ENCODE measurements around the gene ZNF93. TPM values are rescaled to one million over a fixed set of nuclear protein-coding genes. Genes with fewer than 3 reads are reported as not detected.
"Not testable (repeated sequence)": the region's sequence is repeated elsewhere in the genome, so short reads cannot be mapped to it uniquely, and the experiment has no call there.

The ZNF93 gene
- total RNA-seq, 1 donor, result 15.0 TPM

DNA sequence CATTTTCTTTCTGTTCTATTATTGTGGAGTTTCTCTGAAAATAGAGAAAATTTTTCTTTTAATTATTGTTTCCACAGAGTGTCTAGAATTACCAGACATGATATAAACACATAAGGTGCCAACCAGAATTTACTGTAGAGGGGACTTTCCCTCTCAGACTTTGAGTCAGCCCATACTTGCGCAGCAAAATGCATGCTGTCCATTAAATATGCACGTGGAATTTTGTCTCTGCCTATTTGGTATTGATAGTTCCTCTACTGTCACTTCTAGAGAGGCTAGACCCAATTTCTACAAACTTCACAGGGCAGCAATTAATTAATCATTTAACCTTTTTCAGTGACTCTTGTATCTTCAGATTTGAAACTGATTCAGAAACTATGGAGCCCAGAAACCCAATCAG, 8.9 kb downstream of the ZNF93 start:
- no peak overlapping the region for H3K4me3 ChIP-seq (ENCODE audit: low read length)
- H3K9me3 ChIP-seq (ENCODE audit: low read depth, low read length), result peaks cover 13% of the 10 kb centered on the region
- no peaks in the 10 kb centered on the region for H3K4me1 ChIP-seq (ENCODE audit: insufficient read depth, low read length)
- no peaks in the 10 kb centered on the region for H3K27me3 ChIP-seq (ENCODE audit: insufficient read depth, low read length)

DNA sequence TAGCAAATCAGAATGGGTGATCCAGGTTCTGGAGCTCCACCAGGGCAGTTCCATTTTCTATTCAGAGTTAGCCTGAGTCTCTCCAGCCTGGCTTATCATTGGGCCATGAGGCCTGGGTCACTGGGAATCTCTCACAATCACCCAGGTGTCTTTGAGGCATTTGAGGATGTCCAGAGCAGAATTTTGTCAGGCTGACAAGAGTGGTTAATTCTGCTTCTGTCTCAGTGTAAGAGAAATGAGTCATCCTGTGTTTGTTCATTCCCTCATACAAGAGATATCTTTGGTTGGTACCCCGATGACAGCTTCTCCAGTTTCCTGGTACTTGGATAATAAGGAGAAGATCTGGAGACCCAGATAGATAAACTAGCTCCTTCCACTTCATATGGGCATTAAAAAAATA, 10.4 kb downstream of the ZNF93 start:
- Histone ChIP-seq H3K4me1 (ENCODE audit: insufficient read depth, low read length) (no peaks in the 10 kb centered on the region), H3K4me3 (ENCODE audit: low read length) (no peak overlapping the region), H3K27me3 (ENCODE audit: insufficient read depth, low read length) (no peaks in the 10 kb centered on the region), H3K9me3 (ENCODE audit: low read depth, low read length) (peaks cover 11% of the 10 kb centered on the region)

DNA sequence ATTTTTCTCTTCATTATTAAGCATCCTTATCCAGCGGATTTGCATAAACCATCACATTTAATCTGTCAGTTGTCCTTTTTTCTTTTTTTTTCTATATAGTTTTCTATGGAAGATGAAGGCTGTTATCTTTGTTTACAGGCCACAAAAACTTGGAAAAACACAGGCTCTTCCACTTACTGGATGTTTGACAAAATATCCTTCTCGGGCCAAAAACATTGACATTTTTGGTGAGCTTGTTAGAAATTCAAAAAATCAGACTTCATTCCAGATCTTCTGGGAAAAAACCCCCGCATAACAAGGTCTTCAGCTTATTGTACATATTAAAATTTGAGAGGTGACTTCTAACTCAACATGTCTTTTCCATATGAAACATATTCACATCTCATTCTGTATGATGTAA, 13.8 kb downstream of the ZNF93 start:
- H3K4me1 ChIP-seq (ENCODE audit: insufficient read depth, low read length), result no peaks in the 10 kb centered on the region
- no peak overlapping the region for H3K4me3 ChIP-seq (ENCODE audit: low read length)
- H3K9me3 ChIP-seq (ENCODE audit: low read depth, low read length), result peaks cover 3% of the 10 kb centered on the region
- H3K27me3 ChIP-seq (ENCODE audit: insufficient read depth, low read length), result no peaks in the 10 kb centered on the region

DNA sequence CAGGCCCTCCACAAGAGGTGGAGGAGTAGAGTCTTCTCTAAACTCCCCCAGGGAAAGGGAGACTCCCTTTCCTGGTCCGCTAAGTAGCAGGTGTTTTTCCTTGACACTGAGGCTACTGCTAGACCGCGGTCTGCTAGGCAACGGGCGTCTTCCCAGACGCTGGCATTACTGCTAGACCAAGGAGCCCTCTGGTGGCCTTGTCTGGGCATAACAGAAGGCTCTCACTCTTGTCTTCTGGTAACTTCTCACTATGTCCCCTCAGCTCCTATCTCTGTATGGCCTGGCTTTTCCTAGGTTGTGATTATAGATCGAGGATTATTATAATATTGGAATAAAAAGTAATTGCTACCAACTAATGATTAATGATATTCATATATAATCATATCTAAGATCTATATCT, 29.7 kb downstream of the ZNF93 start:
- H3K9me3 ChIP-seq (ENCODE audit: low read depth, low read length), result peaks cover 67% of the 10 kb centered on the region
- not testable (repeated sequence) for H3K4me3 ChIP-seq (ENCODE audit: low read length); H3K27me3 ChIP-seq (ENCODE audit: insufficient read depth, low read length); H3K4me1 ChIP-seq (ENCODE audit: insufficient read depth, low read length)

DNA sequence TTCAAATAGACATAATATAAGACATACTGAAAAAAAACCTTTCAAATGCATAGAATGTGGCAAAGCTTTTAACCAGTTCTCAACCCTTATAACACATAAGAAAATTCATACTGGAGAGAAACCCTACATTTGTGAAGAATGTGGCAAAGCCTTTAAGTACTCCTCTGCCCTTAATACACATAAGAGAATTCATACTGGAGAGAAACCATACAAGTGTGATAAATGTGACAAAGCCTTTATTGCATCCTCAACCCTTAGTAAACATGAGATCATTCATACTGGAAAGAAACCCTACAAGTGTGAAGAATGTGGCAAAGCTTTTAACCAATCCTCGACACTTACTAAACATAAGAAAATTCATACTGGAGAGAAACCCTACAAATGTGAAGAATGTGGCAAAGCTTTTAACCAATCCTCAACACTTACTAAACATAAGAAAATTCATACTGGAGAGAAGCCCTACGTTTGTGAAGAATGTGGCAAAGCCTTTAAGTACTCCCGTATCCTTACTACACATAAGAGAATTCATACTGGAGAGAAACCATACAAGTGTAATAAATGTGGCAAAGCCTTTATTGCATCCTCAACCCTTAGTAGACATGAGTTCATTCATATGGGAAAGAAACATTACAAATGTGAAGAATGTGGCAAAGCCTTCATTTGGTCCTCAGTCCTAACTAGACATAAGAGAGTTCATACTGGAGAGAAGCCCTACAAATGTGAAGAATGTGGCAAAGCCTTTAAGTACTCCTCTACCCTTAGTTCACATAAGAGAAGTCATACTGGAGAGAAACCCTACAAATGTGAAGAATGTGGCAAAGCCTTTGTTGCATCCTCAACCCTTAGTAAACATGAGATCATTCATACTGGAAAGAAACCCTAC, 32.9 kb downstream of the ZNF93 start:
- not testable (repeated sequence) for H3K27me3 ChIP-seq (ENCODE audit: insufficient read depth, low read length); H3K4me1 ChIP-seq (ENCODE audit: insufficient read depth, low read length); H3K4me3 ChIP-seq (ENCODE audit: low read length)
- H3K9me3 ChIP-seq (ENCODE audit: low read depth, low read length), result peaks cover 79% of the 10 kb centered on the region

DNA sequence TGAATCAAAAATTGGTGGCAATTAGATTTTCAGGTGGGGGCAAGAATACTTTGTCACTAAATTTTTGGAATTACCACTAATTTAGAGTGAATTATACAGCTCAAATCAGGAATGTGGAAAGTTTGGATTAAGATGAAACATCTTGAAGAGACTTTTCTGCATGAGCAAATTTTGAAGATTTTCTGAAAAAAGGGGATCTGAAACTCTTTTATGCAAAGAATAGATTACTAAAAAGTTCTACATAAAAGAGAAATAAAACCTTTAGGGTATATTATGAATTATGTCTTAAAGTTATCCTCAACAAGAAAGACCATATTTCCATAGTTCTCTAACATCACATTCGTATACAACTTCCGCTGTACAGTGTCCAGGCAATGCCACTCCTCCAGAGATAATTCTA, 36.7 kb downstream of the ZNF93 start:
- Histone ChIP-seq H3K9me3 (ENCODE audit: low read depth, low read length) (peaks cover 79% of the 10 kb centered on the region), H3K4me1 (ENCODE audit: insufficient read depth, low read length) (no peaks in the 10 kb centered on the region), H3K27me3 (ENCODE audit: insufficient read depth, low read length) (no peaks in the 10 kb centered on the region), H3K4me3 (ENCODE audit: low read length) (no peak overlapping the region)

DNA sequence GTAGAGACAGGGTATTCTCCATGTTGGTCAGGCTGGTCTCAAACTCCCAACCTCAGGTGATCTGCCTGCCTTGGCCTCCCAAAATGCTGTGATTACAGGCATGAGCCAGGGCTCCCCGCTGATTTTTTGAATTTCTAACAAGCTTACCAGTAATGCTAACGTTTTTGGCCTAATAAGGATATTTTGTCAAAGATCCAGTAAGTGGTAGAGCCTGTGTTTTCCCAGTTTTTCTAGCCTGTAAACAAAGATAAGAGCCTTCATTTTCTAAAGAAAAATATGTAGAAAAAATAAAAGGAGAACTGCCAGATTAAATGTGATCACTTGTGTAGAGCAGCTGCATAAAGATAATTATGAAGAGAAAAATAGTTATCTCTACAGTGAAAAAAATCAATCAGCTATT, 37.7 kb downstream of the ZNF93 start:
- Histone ChIP-seq H3K4me3 (ENCODE audit: low read length) (no peak overlapping the region), H3K9me3 (ENCODE audit: low read depth, low read length) (peaks cover 68% of the 10 kb centered on the region), H3K4me1 (ENCODE audit: insufficient read depth, low read length) (no peaks in the 10 kb centered on the region), H3K27me3 (ENCODE audit: insufficient read depth, low read length) (no peaks in the 10 kb centered on the region)

DNA sequence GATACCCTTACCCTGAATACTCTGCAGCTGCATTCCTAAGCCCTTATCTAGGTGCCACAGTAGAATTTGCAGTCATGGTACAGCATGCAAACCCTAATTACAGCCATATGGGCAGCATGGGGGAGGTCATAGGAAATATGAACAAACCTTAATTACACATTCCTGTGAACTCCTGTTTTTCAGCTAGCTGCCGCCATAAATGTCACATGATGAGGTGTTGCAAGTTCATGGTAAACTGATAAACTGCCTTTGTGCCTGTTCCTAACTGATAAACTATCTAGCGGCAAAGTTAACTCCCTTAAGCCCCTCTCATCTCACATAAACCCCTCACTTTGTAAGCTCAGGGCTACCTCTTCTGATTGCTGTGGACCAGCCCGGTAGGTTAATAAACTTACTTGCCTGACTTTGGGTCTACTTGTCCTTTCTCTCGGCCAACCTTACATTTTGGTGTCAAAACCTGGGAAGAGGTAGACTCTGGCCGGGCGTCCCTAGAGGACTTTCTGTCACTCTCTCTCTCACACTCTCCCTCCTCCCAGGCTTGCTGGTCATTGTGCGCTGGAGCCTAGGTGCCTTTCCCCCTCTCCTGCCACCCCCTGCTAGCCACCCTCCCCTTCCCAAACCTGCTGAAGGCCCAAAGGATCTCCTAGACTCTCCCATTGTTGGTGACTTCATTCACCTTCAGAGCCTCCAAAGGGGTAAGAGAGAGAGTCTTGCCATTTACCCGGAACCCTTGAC, 43.3 kb downstream of the ZNF93 start:
- Histone ChIP-seq H3K4me1 (ENCODE audit: insufficient read depth, low read length) (no peaks in the 10 kb centered on the region), H3K9me3 (ENCODE audit: low read depth, low read length) (peaks cover 13% of the 10 kb centered on the region), H3K27me3 (ENCODE audit: insufficient read depth, low read length) (no peaks in the 10 kb centered on the region), H3K4me3 (ENCODE audit: low read length) (no peak overlapping the region)

DNA sequence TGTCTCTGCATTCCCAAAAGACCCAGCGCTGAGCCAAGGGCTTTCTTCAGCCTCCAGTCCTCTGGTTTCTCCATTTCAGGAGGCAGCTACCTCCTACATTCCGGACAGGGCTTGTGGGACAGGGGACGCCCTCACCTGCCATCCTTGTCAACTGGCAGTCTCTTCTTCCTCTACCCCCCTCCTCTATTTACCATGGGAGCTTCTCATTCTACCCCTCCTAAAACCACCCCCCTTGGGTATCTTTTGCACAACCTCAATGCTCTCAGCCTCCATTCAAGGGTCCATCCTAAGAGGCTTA, 43.8 kb downstream of the ZNF93 start:
- Histone ChIP-seq H3K4me3 (ENCODE audit: low read length) (no peak overlapping the region), H3K27me3 (ENCODE audit: insufficient read depth, low read length) (no peaks in the 10 kb centered on the region), H3K9me3 (ENCODE audit: low read depth, low read length) (peaks cover 8% of the 10 kb centered on the region), H3K4me1 (ENCODE audit: insufficient read depth, low read length) (no peaks in the 10 kb centered on the region)

DNA sequence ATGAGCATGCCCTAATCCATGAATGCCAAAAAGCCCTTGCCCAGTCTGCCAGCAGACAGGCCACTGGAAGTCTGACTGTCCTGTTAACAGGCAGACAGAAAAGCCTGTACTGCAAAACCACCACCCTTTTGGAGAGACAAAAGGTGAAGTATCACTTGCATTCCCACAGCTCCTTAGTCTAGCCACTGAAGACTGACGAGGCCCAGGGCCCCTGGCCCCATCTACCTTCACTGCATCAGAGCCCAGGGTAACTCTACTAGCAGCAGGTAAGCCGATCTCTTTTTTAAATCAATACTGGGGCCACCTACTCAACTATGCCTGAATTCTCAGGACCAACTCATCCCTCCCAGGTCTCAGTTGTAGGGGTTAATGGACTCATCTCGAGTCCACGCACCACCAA, 45.5 kb downstream of the ZNF93 start:
- H3K9me3 ChIP-seq (ENCODE audit: low read depth, low read length), result no peaks in the 10 kb centered on the region
- no peaks in the 10 kb centered on the region for H3K27me3 ChIP-seq (ENCODE audit: insufficient read depth, low read length)
- no peaks in the 10 kb centered on the region for H3K4me1 ChIP-seq (ENCODE audit: insufficient read depth, low read length)
- no peak overlapping the region for H3K4me3 ChIP-seq (ENCODE audit: low read length)

DNA sequence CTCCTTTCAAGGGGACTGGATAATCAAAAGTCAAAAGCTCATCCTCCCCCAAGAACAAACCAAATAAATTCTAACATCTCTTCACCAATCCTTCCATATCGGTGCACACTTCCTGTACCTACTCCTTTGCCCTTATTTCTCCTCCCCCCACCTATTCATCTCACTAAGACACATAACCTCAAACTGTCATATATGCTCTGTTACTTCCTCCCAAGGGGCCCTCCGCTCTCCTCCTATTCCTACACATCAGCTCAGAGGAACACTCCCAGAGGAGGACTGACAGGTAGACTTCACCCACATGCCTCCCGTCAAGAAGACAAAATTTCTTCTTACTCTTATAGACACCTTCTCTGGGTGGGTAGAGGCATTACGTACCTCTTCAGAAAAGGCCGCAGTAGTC, 48.1 kb downstream of the ZNF93 start:
- H3K4me3 ChIP-seq (ENCODE audit: low read length), result no peak overlapping the region
- H3K4me1 ChIP-seq (ENCODE audit: insufficient read depth, low read length), result no peaks in the 10 kb centered on the region
- no peaks in the 10 kb centered on the region for H3K9me3 ChIP-seq (ENCODE audit: low read depth, low read length)
- no peaks in the 10 kb centered on the region for H3K27me3 ChIP-seq (ENCODE audit: insufficient read depth, low read length)

DNA sequence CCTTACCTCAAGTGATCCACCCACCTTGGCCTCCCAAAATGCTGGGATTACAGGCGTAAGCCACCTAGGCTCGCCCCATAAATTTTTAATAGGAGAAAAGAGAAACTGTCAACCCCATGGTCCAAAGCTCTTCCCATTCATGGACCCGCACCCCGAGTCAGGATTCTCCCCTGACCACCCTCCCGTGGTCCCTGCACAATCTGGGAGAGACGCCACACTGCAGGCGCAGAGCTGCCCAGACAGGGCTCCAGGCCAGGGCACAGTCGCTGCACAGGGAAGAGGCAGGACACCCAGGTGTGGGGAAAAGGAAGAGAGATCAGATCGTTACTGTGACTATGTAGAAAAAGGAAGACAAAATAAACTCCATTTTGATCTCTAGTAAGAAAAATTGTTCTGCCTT, 54.5 kb downstream of the ZNF93 start:
- Histone ChIP-seq H3K27me3 (ENCODE audit: insufficient read depth, low read length) (no peaks in the 10 kb centered on the region), H3K4me1 (ENCODE audit: insufficient read depth, low read length) (no peaks in the 10 kb centered on the region), H3K9me3 (ENCODE audit: low read depth, low read length) (no peaks in the 10 kb centered on the region), H3K4me3 (ENCODE audit: low read length) (no peak overlapping the region)

DNA sequence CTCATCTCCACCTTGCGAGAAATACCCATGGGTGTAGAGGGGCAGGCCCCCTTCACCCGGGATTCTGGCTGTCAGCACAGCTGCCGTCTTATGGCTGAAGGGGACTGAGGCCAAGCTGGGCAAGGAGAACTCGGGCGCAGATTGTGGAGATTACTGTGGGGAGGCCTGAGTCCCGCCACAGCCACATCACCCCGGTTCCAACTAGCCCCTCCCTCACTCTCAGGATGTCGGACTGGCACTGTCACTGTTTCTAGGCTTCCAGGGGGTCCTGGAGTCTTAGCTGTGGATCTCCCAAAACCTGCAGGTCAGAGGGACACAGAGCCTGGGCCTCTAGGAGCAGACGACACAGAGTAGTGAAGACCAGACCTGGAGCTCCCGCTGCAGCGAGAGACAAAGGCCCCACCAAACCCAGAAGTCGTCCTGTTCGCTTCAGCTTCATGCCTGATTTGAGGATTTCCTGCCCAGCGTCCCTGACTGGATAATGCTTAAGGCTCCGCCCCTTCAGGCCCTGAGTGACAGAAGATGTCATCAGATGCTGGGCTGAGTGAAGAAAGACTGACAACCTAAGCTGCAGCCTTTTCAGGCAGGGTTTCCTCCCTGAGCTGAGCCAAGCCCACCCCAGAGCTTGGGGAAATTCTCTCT, 55.8 kb downstream of the ZNF93 start:
- Histone ChIP-seq H3K4me3 (ENCODE audit: low read length) (no peak overlapping the region), H3K9me3 (ENCODE audit: low read depth, low read length) (no peaks in the 10 kb centered on the region), H3K27me3 (ENCODE audit: insufficient read depth, low read length) (no peaks in the 10 kb centered on the region), H3K4me1 (ENCODE audit: insufficient read depth, low read length) (no peaks in the 10 kb centered on the region)

DNA sequence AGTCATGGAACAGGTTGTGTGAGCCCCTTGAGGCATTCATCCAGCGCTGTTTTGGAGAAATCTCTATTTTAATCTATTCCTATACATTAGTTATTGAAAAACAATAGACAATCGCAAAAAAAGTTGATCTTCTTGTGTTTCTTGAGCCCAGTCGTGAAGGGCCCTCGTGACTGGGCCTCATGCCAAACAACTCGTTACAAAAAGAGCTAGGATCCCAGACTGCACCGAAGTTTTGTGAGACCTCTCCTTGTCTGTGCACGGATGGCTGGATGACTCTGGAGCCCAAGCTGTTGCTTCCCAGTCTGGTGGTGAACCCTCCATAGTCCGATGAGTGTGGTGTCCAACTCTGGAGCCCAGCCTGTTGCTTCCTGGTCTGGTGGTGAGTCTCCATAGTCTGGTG, 57.0 kb downstream of the ZNF93 start:
- not testable (repeated sequence) for H3K4me3 ChIP-seq (ENCODE audit: low read length); H3K27me3 ChIP-seq (ENCODE audit: insufficient read depth, low read length)

DNA sequence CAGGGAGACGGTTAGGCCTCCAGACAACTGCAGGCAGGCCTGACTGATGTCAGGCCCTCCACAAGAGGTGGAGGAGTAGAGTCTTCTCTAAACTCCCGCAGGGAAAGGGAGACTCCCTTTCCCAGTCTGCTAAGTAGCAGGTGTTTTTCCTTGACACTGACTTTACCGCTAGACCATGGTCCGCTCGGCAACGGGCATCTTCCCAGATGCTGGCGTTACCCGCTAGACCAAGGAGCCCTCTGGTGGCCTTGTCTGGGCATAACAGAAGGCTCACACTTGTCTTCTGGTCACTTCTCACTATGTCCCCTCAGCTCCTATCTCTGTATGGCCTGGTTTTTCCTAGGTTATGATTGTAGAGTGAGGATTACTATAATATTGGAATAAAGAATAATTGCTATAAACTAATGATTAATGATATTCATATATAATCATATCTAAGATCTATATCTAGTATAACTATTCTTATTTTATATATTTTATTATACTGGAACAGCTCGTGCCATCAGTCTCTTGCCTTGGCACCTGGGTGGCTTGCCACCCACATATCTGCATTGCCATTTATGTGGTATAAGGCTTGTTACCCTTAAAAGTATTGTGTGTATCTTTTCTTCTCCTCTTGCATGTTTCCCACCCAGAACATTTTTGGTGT, 58.5 kb downstream of the ZNF93 start:
- not testable (repeated sequence) for H3K4me1 ChIP-seq (ENCODE audit: insufficient read depth, low read length); H3K4me3 ChIP-seq (ENCODE audit: low read length); H3K9me3 ChIP-seq (ENCODE audit: low read depth, low read length); H3K27me3 ChIP-seq (ENCODE audit: insufficient read depth, low read length)

More for the DNA sequence above, 57.0 kb downstream of the ZNF93 start:
- not testable (repeated sequence) for H3K9me3 ChIP-seq (ENCODE audit: low read depth, low read length); H3K4me1 ChIP-seq (ENCODE audit: insufficient read depth, low read length)
